ENCODE data around the gene MAMLD1. TPM values are rescaled to one million over a fixed set of nuclear protein-coding genes. Genes with fewer than 3 reads are reported as not detected.
"Not testable (repeated sequence)": the region's sequence is repeated elsewhere in the genome, so short reads cannot be mapped to it uniquely, and the experiment has no call there.

The MAMLD1 gene
- total RNA-seq, 2 donors from 2014 or later, result 2.7 to 3.4 TPM

DNA sequence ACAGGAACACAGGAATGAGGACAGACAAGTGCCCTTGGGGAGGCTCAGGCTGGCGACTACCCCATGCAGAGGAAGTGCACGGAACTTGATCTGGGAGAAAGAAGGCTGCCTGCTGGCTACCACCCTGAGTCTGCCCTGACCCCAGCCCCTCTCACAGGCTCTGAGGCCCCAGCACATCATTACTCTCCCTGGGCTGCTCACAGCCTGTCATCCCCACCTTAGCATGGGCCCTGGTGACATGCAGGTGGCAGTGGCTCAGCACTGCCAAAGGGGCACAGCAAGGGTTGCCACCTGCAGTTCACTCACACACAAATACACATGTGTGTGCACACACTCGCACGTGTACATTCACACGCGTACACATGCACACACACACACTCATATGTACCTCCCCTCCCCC lies 26.1 kb upstream of the MAMLD1 start:
- no peaks in the 10 kb centered on the region for H3K9me3 Mint-ChIP-seq

DNA sequence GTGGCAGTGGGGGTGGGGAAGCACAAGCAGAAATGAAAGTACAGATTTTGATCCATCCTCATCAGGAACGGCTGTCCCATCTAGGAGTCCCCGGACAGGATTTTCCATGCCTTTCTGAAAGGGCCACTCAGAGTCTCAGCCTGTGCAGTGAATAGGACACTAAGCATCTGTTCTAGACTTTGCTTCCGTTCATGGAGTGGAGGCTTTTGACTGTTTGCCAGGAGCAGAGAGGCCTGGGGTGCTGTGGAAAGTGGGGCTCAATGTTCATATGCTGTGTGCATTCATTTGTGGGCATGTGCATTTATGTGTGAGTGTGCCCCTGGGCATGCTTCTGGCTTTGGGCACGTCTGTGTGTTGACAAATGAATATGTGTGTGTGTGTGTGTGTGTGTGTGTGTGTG lies 25.6 kb upstream of the MAMLD1 start:
- no peaks in the 10 kb centered on the region for H3K4me1 Mint-ChIP-seq (ENCODE audit: low read depth)
- H3K4me3 Mint-ChIP-seq, result no peak overlapping the region
- no peak overlapping the region for H3K27ac Mint-ChIP-seq
- H3K9me3 Mint-ChIP-seq, result no peaks in the 10 kb centered on the region
- DNase-seq (no peak), ATAC-seq (replicated peaks in 1 of 2) (no peak)
- no peaks in the 10 kb centered on the region for H3K36me3 Mint-ChIP-seq (ENCODE audit: insufficient read depth in 2 of 2)
- H3K27me3 Mint-ChIP-seq (ENCODE audit: low read depth), result no peaks in the 10 kb centered on the region

More for the DNA sequence above, 26.1 kb upstream of the MAMLD1 start:
- Mint-ChIP-seq H3K4me1 (ENCODE audit: low read depth) (no peaks in the 10 kb centered on the region), H3K27ac (no peak overlapping the region), H3K27me3 (ENCODE audit: low read depth) (no peaks in the 10 kb centered on the region), H3K36me3 (ENCODE audit: insufficient read depth in 2 of 2) (no peaks in the 10 kb centered on the region), H3K4me3 (no peak overlapping the region)
- DNase-seq (no peak), ATAC-seq (replicated peaks in 1 of 2) (no peak)

DNA sequence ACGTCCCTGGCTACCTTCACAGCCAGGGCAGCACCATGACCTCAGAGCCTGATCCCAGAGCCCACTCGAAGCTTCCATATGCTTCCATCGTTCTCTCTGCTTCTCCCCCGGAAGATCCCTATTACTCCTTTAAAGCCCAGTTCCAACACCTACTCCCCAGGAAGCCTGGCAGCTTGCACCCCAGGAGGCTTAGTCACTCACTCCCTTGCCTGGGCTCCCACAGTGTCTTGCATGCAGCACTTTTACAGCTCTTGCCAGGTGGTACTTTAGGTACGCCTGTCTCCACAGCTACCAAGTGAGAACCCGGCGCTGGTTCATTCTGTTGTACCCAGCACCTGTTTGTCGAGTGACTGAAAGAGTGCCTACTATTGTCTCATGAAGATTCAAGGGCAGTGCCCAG lies 24.5 kb upstream of the MAMLD1 start:
- Mint-ChIP-seq H3K36me3 (ENCODE audit: insufficient read depth in 2 of 2) (no peaks in the 10 kb centered on the region), H3K27me3 (ENCODE audit: low read depth) (no peaks in the 10 kb centered on the region), H3K9me3 (no peaks in the 10 kb centered on the region), H3K4me3 (no peak overlapping the region), H3K27ac (no peak overlapping the region), H3K4me1 (ENCODE audit: low read depth) (no peaks in the 10 kb centered on the region)
- DNase-seq (no peak), ATAC-seq (replicated peaks in 1 of 2) (no peak)

DNA sequence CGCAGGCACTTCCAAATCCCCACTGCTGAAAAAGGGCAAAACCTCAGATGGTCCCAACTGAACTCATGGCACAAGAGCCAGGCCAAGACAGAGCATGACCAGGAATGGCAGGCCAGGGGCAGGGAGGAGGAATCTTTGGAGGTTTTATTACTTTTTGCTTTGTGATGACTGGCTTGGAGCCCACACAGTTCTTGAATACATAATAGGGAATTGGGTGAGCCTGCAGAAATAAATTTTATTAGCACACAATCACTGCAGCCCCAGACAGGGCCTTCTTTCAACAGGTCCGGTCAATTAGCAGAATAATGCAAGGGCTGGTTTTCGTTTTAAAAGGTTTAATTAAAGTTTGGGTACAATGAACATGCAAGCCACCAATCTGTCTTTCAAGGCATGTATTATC lies 23.4 kb upstream of the MAMLD1 start:
- H3K4me1 Mint-ChIP-seq (ENCODE audit: low read depth), result no peaks in the 10 kb centered on the region
- no peak overlapping the region for H3K27ac Mint-ChIP-seq
- no peaks in the 10 kb centered on the region for H3K9me3 Mint-ChIP-seq
- H3K27me3 Mint-ChIP-seq (ENCODE audit: low read depth), result no peaks in the 10 kb centered on the region
- ATAC-seq (replicated peaks in 1 of 2), result no peak
- no peak for DNase-seq
- no peak overlapping the region for H3K4me3 Mint-ChIP-seq
- H3K36me3 Mint-ChIP-seq (ENCODE audit: insufficient read depth in 2 of 2), result no peaks in the 10 kb centered on the region

DNA sequence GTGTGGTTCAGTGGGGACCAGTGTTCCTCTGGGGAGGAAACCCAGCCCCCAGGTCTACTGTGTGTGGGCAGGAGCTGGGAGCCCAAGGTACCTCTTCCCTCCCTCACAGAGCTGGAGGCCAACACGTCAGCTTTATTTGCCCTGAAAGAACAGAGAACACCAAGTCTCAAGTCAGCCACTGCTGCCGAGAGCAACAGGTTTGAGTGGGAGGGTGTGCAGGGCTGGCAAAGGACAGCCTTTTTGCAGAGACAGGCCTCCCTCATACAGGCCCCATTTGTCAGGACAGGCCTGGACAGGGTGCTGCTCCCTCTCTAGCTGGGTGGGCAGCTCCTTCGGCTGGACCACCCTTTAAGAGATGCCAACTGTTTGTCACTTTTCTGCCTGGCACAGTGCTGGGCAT lies 22.8 kb upstream of the MAMLD1 start:
- not testable (repeated sequence) for H3K27me3 Mint-ChIP-seq (ENCODE audit: low read depth); H3K4me1 Mint-ChIP-seq (ENCODE audit: low read depth); H3K9me3 Mint-ChIP-seq; H3K4me3 Mint-ChIP-seq; DNase-seq; H3K27ac Mint-ChIP-seq; ATAC-seq (replicated peaks in 1 of 2); H3K36me3 Mint-ChIP-seq (ENCODE audit: insufficient read depth in 2 of 2)

DNA sequence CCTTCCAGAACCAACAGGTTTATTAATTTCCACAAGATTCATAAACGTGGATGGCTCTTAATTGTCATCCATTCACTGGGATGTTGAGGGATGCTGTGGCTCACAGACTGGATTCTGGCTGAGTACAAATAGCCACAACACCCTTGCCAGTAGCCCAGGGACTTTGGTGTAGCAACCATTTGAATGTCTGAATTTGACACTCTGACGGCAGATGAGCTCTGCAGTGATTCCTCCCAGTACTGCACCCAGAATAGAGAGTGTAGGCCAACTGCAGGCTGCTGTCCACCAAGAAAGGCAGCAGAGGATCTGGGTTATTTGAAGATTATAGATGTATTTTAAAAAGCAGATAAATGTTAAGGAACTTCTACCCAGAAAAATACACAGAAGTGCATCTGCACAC lies 15.6 kb upstream of the MAMLD1 start:
- no peak overlapping the region for H3K4me3 Mint-ChIP-seq
- peaks cover 0 to 1% of the 10 kb centered on the region in 2 donors for H3K9me3 Mint-ChIP-seq
- no peak for DNase-seq
- H3K36me3 Mint-ChIP-seq (ENCODE audit: insufficient read depth in 2 of 2), result no peaks in the 10 kb centered on the region
- H3K27ac Mint-ChIP-seq, result no peak overlapping the region
- ATAC-seq (replicated peaks in 1 of 2), result no peak
- no peaks in the 10 kb centered on the region for H3K4me1 Mint-ChIP-seq (ENCODE audit: low read depth)
- peaks cover 21% of the 10 kb centered on the region for H3K27me3 Mint-ChIP-seq (ENCODE audit: low read depth)

DNA sequence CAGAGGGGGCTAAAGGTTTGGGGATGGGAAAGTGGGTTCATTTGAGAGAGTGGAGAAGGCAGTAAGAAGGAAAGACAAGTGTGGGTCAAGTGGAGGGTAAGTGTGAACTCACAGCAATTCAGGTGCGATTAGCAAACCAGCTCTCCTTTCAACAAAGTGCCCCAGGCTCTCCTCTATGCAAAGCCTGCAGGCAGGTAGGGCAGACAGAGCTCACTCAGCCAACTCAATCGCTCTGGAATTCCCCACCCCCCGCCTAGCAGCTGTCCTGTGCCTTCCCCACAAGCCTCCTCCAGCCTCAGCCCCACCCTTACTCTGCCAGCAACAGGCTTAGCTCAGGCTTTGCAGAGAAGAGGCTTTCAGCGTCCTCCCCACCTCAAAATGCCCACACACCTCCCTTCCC lies 14.8 kb upstream of the MAMLD1 start:
- ATAC-seq (replicated peaks in 1 of 2), result no peak
- H3K36me3 Mint-ChIP-seq (ENCODE audit: insufficient read depth in 2 of 2), result no peaks in the 10 kb centered on the region
- no peak overlapping the region for H3K4me3 Mint-ChIP-seq
- peaks cover 21% of the 10 kb centered on the region for H3K27me3 Mint-ChIP-seq (ENCODE audit: low read depth)
- no peaks in the 10 kb centered on the region for H3K4me1 Mint-ChIP-seq (ENCODE audit: low read depth)
- DNase-seq, result no peak
- peaks cover 0 to 1% of the 10 kb centered on the region in 2 donors for H3K9me3 Mint-ChIP-seq
- no peak overlapping the region for H3K27ac Mint-ChIP-seq

DNA sequence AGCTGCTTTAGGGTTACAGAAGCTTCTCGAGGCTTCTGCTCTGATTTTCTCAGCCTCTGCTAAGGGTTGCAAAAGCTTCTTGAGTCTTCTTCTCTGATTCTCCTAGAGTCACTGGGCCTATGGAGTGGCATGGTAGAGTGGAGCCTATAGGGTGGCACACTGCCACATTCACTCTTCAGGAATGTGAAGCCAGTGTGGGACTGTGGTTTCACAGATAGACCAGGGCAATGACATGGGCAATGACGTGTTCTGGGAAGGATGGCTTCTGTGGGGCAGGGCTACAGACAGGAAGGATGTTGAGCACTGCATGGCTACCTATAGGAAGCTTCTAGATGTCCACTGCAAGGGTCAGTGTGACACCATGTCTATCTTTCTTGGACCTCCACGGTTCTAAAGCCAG lies 11.0 kb upstream of the MAMLD1 start:
- Mint-ChIP-seq H3K4me3 (no peak overlapping the region), H3K27ac (no peak overlapping the region), H3K4me1 (ENCODE audit: low read depth) (no peaks in the 10 kb centered on the region), H3K36me3 (ENCODE audit: insufficient read depth in 2 of 2) (no peaks in the 10 kb centered on the region), H3K27me3 (ENCODE audit: low read depth) (peaks cover 21% of the 10 kb centered on the region), H3K9me3 (peaks cover 0 to 1% of the 10 kb centered on the region in 2 donors)
- ATAC-seq (replicated peaks in 1 of 2) (no peak), DNase-seq (no peak)

DNA sequence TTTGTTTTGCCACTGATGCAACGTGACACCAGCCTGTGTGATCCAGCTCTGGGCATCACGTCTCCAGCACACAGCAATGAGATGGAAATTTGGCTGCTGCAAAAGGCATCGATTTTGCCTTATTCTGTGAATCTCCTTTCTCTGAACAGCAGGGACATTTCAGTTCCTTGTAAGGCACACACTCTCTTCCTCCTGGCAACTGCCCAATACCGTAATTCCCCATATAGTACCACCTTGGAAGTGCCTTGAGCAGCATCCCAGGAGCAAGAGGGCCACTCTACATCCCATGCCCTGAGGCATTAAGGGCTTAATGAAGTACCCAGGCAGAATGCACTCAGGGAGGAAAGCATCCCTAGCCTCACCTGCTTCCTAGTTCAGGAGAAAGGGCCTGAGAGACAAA lies 10.5 kb upstream of the MAMLD1 start:
- Mint-ChIP-seq H3K27ac (no peak overlapping the region), H3K27me3 (ENCODE audit: low read depth) (peaks cover 21% of the 10 kb centered on the region), H3K36me3 (ENCODE audit: insufficient read depth in 2 of 2) (no peaks in the 10 kb centered on the region)

DNA sequence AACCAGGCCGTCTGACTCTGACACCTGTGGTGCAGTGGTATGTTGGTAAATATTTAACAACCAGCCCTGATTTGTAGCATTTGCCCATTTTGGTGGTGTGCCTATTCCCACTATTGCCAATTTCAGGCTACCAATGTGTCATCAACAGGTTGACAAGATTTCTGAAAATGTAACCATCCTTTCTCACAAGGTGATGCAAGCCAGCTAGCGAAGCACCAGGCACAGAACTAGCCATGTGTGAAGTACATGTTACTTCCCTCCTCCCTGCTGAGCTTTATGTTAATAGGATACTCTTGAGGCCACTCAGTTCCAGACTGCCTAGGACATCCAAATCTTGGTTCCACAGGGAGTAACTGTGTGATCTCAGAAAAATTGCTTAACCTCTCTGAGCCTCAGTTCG lies 7.2 kb upstream of the MAMLD1 start:
- H3K36me3 Mint-ChIP-seq (ENCODE audit: insufficient read depth in 2 of 2), result no peaks in the 10 kb centered on the region
- peaks cover 0 to 1% of the 10 kb centered on the region in 2 donors for H3K9me3 Mint-ChIP-seq
- H3K27me3 Mint-ChIP-seq (ENCODE audit: low read depth), result peaks cover 22% of the 10 kb centered on the region
- DNase-seq, result no peak
- H3K27ac Mint-ChIP-seq, result no peak overlapping the region
- H3K4me3 Mint-ChIP-seq, result no peak overlapping the region
- H3K4me1 Mint-ChIP-seq (ENCODE audit: low read depth), result no peaks in the 10 kb centered on the region
- ATAC-seq (replicated peaks in 1 of 2), result no peak

More for the DNA sequence above, 10.5 kb upstream of the MAMLD1 start:
- no peaks in the 10 kb centered on the region for H3K4me1 Mint-ChIP-seq (ENCODE audit: low read depth)
- no peak for DNase-seq
- ATAC-seq (replicated peaks in 1 of 2), result no peak
- no peak overlapping the region for H3K4me3 Mint-ChIP-seq
- peaks cover 0 to 1% of the 10 kb centered on the region in 2 donors for H3K9me3 Mint-ChIP-seq

DNA sequence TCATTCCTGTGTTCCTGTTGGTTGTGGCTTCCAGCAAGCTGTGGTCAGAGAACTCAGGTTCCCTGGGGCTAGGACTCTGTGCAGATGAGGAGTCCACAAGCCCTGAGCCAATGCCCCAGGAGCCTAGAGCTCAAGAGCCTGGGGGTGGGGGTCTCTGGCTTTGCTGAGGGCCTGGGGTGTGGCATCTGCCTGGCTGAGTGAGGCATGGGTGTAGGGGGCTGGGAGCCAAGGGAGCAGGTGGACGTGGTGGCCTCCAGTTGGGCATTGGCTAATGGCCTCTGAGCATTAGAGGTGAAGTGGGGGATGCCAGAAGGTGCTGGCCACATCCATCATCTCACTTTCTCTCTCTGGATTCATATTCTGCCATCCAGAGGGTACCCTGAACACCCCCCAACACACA lies 5.3 kb upstream of the MAMLD1 start:
- ATAC-seq (replicated peaks in 1 of 2), result no peak
- Mint-ChIP-seq H3K36me3 (ENCODE audit: insufficient read depth in 2 of 2) (no peaks in the 10 kb centered on the region), H3K4me1 (ENCODE audit: low read depth) (peaks cover 10% of the 10 kb centered on the region), H3K27ac (no peak overlapping the region), H3K9me3 (no peaks in the 10 kb centered on the region), H3K27me3 (ENCODE audit: low read depth) (peaks cover 26% of the 10 kb centered on the region), H3K4me3 (no peak overlapping the region)
- DNase-seq, result no peak

DNA sequence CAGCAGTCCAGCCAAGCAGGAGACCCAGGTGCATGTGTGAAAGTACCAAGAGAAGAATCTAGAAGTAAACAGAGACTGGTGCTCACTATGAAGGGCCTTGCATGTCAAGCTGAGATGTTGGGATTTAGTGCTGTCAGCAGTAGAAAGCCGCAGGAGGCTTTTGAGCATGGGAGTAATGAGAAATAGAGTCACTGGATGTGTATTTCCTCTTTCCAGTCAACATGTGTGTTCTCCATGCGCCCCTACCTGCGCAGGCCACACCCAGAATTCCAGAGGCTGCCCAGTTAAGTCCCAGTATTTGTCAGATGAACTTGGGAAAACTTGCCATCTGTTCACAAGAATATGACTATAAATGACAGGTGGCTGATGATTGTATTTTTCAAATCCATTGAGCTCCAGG lies 4.5 kb upstream of the MAMLD1 start:
- Mint-ChIP-seq H3K9me3 (no peaks in the 10 kb centered on the region), H3K4me1 (ENCODE audit: low read depth) (peaks cover 10% of the 10 kb centered on the region), H3K27me3 (ENCODE audit: low read depth) (peaks cover 26% of the 10 kb centered on the region), H3K4me3 (no peak overlapping the region), H3K36me3 (ENCODE audit: insufficient read depth in 2 of 2) (peaks cover 0 to 1% of the 10 kb centered on the region in 2 donors), H3K27ac (no peak overlapping the region)
- DNase-seq (no peak), ATAC-seq (replicated peaks in 1 of 2) (no peak)

DNA sequence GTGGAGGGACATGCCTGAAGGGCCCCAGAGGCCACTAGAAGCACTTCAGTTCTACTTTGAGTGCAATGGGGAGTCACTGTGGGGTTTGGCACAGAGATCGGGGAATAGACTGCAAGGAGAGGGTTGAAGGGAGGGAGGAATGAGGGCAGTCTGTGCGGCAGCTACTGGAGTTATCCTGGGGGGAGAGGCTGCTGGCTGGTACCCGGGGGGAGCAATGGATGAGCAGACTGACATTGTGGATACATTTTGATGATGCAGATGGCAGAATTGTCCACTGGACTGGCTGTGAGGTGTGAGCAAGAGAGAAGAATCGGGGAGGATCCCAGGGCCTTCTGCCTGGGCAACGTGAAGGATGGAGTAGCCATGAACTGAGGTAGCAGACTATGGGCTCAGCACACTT lies 2.8 kb upstream of the MAMLD1 start:
- ATAC-seq (replicated peaks in 1 of 2) (no peak), DNase-seq (no peak)
- Mint-ChIP-seq H3K27ac (no peak overlapping the region), H3K4me1 (ENCODE audit: low read depth) (peaks cover 10% of the 10 kb centered on the region), H3K27me3 (ENCODE audit: low read depth) (peaks cover 26% of the 10 kb centered on the region), H3K4me3 (no peak overlapping the region), H3K36me3 (ENCODE audit: insufficient read depth in 2 of 2) (peaks cover 0 to 1% of the 10 kb centered on the region in 2 donors), H3K9me3 (no peaks in the 10 kb centered on the region)

DNA sequence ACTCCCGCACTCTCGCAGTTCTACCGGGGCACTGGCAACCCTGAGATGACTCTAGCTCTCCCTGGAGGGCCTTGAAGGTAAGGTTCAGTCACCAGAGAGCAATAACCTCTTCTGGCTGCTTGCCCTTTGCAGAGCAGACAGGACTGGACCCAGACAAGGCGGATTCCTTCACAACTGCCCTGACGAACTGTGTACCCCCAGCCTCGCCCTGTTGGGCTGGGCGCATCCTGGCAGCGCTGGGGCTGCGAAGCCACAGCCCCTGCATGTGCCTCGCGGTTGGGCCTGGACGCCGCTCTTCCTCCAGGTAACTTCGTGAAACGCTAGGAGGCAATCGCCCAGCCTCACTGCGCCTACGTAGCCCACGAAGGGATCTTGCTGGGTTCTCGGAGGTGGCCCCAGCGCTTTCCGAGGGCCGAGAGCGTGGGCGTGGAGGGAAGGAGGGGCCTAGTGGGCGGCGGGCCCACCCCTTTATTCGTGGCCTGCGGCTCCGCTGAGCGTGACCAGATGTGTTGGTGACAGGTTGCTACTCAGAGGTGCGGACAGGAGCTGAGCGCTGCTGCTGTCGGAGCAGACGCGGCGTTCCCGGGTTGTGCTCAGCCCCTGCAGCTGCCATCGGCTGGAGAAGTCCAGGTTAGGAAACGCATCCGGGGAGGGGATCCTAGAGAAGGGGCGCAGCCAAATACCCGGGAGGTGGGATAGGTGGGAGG lies 1.9 kb upstream of the MAMLD1 start:
- ATAC-seq (replicated peaks in 1 of 2), result peak; percentile 18 to 21
- Mint-ChIP-seq H3K4me1 (ENCODE audit: low read depth) (peaks cover 10% of the 10 kb centered on the region), H3K36me3 (ENCODE audit: insufficient read depth in 2 of 2) (peaks cover 0 to 1% of the 10 kb centered on the region in 2 donors), H3K27me3 (ENCODE audit: low read depth) (peaks cover 26% of the 10 kb centered on the region), H3K4me3 (peak overlapping the region; percentile 79 to 90), H3K27ac (no peak overlapping the region), H3K9me3 (no peaks in the 10 kb centered on the region)
- peak; percentile 35 to 51 for DNase-seq

All from activated T-cell treated with anti-CD3 and anti-CD28 coated beads, Interleukin-2, amount 50 U/mL, for 72 hours (primary cell).